HCT116 (cell line): ENCODE measurements around the gene ATP6V1B1. TPM values are rescaled to one million over a fixed set of nuclear protein-coding genes. Genes with fewer than 3 reads are reported as not detected.

Experiments
- ATAC-seq: fragments of 200-7000 bp; cut with Tn5 transposase; 2 replicates; pipeline ENCODE4 v1.9.1; 2020; ENCODE audit warnings: mild to moderate bottlenecking, moderate library complexity
- BruUV-seq: library from RNA; stranded (reverse); fragments of 400-500 nt; replicated peaks from 2 replicates; lab custom pipeline; 2021; lab: Mats Ljungman, UMichigan
- CTCF ChIA-PET: fragments of 300-600 bp; sonication (Branson Sonifier 250); formaldehyde crosslinking; loops from one replicate; lab custom pipeline; 2021; ENCODE audit warnings: antibody characterized with exemption; lab: Charles Lee
- POLR2A ChIA-PET: fragments of 300-600, 350-600 bp; sonication (Branson Sonifier 250); formaldehyde crosslinking; loops from one replicate; lab custom pipeline; 2021; ENCODE audit warnings: antibody characterized with exemption; lab: Charles Lee
- RAD21 ChIA-PET, 2 experiments: fragments of 300-600 bp; sonication (Branson Sonifier 250); formaldehyde crosslinking; loops; one replicate each; lab custom pipeline; 2023; ENCODE audit warnings: low total read pairs in 2 of 2; ENCODE audit not compliant: uncharacterized antibody in 2 of 2, unreplicated experiment in 2 of 2, low non-redundant PET in 1 of 2; lab: Charles Lee
- DNase-seq: peaks from one replicate; pipeline ENCODE4 v3.0.0-alpha.2; 2010; ENCODE audit warnings: low read depth, low spot score
- H2AFZ ChIP-seq: fragments of 200-600 bp; shearing (Covaris generic), sonication (generic); 2 replicates; pipeline ENCODE4 v1.6.1; 2017; ENCODE audit warnings: low read depth, mixed run types, mixed read lengths, antibody characterized with exemption, low read length; ENCODE audit not compliant: poor library complexity, severe bottlenecking
- H3K27ac ChIP-seq: 2 replicates; pipeline ENCODE4 v1.5.1; 2012; ENCODE audit warnings: low read depth, low read length
- H3K27me3 ChIP-seq: fragments of 200-600 bp; sonication (generic); 2 replicates; pipeline ENCODE4 v1.6.1; 2016; ENCODE audit warnings: mixed run types, low read length, mixed read lengths; ENCODE audit not compliant: insufficient read depth
- H3K36me3 ChIP-seq, 2 experiments: fragments of 200-500 bp in 1 of 2; fragments of 200-600 bp in 1 of 2; sonication (Bioruptor generic) in 1 of 2; sonication (generic) in 1 of 2; 2 replicates each; pipeline versions ENCODE4 v1.5.1 to v1.6.1; 2014 to 2016; ENCODE audit warnings: low read length in 2 of 2, inconsistent platforms in 1 of 2, mixed read lengths in 1 of 2, mixed run types in 1 of 2; ENCODE audit not compliant: insufficient read depth in 2 of 2, control insufficient read depth in 1 of 2
- H3K4me1 ChIP-seq, 2 experiments: fragments of 200-600 bp in 1 of 2; sonication (generic) in 1 of 2; 2 replicates each; pipeline versions ENCODE4 v1.5.1 to v1.6.1; 2012 to 2017; ENCODE audit warnings: low read length in 2 of 2, inconsistent platforms in 1 of 2, mild to moderate bottlenecking in 1 of 2, mixed read lengths in 1 of 2, mixed run types in 1 of 2, moderate library complexity in 1 of 2; ENCODE audit not compliant: insufficient read depth in 2 of 2, control insufficient read depth in 1 of 2
- H3K4me2 ChIP-seq: fragments of 200-600 bp; sonication (generic); 2 replicates; pipeline ENCODE4 v1.6.1; 2017; ENCODE audit warnings: mixed run types, low read length, mixed read lengths
- H3K4me3 ChIP-seq, 2 experiments: fragments of 200-600 bp in 1 of 2; sonication (generic) in 1 of 2; replicated peaks in 1 of 2; 2 replicates each; pipeline ENCODE4 v1.5.1; 2011 to 2016; ENCODE audit warnings: low read length in 2 of 2, control low read depth in 1 of 2, low read depth in 1 of 2, mild to moderate bottlenecking in 1 of 2, mixed read lengths in 1 of 2, mixed run types in 1 of 2
- H3K79me2 ChIP-seq: fragments of 200-600 bp; sonication (generic); 2 replicates; pipeline ENCODE4 v1.6.1; 2017; ENCODE audit warnings: mild to moderate bottlenecking, mixed run types, low read length, moderate library complexity, mixed read lengths; ENCODE audit not compliant: insufficient read depth
- H3K9ac ChIP-seq: fragments of 200-600 bp; sonication (generic); 2 replicates; pipeline ENCODE4 v1.6.1; 2016; ENCODE audit warnings: low read length, mixed read lengths
- H3K9me2 ChIP-seq: fragments of 200-600 bp; sonication (generic), shearing (Covaris generic); 2 replicates; pipeline ENCODE4 v1.6.1; 2017; ENCODE audit warnings: mixed run types, mild to moderate bottlenecking, moderate library complexity; ENCODE audit not compliant: insufficient read depth
- H3K9me3 ChIP-seq, 2 experiments: fragments of 200-500 bp in 1 of 2; fragments of 200-600 bp in 1 of 2; sonication (Bioruptor generic) in 1 of 2; sonication (generic) in 1 of 2; 2 replicates each; pipeline ENCODE4 v1.6.1; 2014 to 2017; ENCODE audit warnings: low read length in 2 of 2, mixed read lengths in 2 of 2, inconsistent platforms in 1 of 2, low read depth in 1 of 2, mild to moderate bottlenecking in 1 of 2, mixed run types in 1 of 2, moderate library complexity in 1 of 2; ENCODE audit not compliant: control insufficient read depth in 1 of 2, insufficient read depth in 1 of 2
- H4K20me1 ChIP-seq: fragments of 200-600 bp; sonication (generic), shearing (Covaris generic); 2 replicates; pipeline ENCODE4 v1.6.1; 2017; ENCODE audit warnings: mixed run types, mild to moderate bottlenecking, moderate library complexity; ENCODE audit not compliant: insufficient read depth
- ATF3 ChIP-seq: IDR thresholded peaks from 2 replicates; pipeline ENCODE4 v1.6.1; 2012
- CEBPB ChIP-seq: IDR thresholded peaks from 2 replicates; pipeline ENCODE4 v1.6.1; 2012; ENCODE audit warnings: low read depth
- CTCF ChIP-seq, 3 experiments: fragments of 200-600 bp in 1 of 3; sonication (generic) in 1 of 3; IDR thresholded peaks in 2 of 3; conservative IDR thresholded peaks in 1 of 3; 2 replicates each; pipeline ENCODE4 v1.5.1; 2012 to 2017; ENCODE audit warnings: low read depth in 2 of 3, low read length in 2 of 3, antibody characterized with exemption in 1 of 3, borderline replicate concordance in 1 of 3, control low read depth in 1 of 3, mild to moderate bottlenecking in 1 of 3, mixed read lengths in 1 of 3, mixed run types in 1 of 3, moderate library complexity in 1 of 3; ENCODE audit not compliant: insufficient read depth in 1 of 3
- EGR1 ChIP-seq: IDR thresholded peaks from 2 replicates; pipeline ENCODE4 v1.6.1; 2012; ENCODE audit warnings: low read depth
- ELF1 ChIP-seq: IDR thresholded peaks from 2 replicates; pipeline ENCODE4 v1.6.1; 2012; ENCODE audit warnings: low read depth, borderline replicate concordance
- EZH2phosphoT487 ChIP-seq: fragments of 200-600 bp; IDR thresholded peaks from 2 replicates; pipeline ENCODE4 v1.6.1; 2018; ENCODE audit warnings: antibody characterized with exemption, borderline replicate concordance
- FOSL1 ChIP-seq: IDR thresholded peaks from 2 replicates; pipeline ENCODE4 v1.6.1; 2012; ENCODE audit warnings: low read depth
- POLR2A ChIP-seq: IDR thresholded peaks from 2 replicates; pipeline ENCODE4 v1.7.0; 2011; ENCODE audit warnings: borderline replicate concordance; ENCODE audit not compliant: insufficient read depth, insufficient read length; ENCODE audit errors: extremely low read depth
- POLR2AphosphoS5 ChIP-seq: IDR thresholded peaks from 2 replicates; pipeline ENCODE4 v1.6.1; 2011; ENCODE audit warnings: mild to moderate bottlenecking, low read depth, low read length, moderate library complexity
- RAD21 ChIP-seq: IDR thresholded peaks from 2 replicates; pipeline ENCODE4 v1.6.1; 2012; ENCODE audit warnings: low read depth, mild to moderate bottlenecking
- SP1 ChIP-seq: IDR thresholded peaks from 2 replicates; pipeline ENCODE4 v1.6.1; 2012; ENCODE audit warnings: low read depth
- SRF ChIP-seq: IDR thresholded peaks from 2 replicates; pipeline ENCODE4 v1.6.1; 2012; ENCODE audit warnings: low read depth
- TCF7L2 ChIP-seq: IDR thresholded peaks from 2 replicates; pipeline ENCODE4 v1.7.0; 2011; ENCODE audit warnings: borderline replicate concordance, inconsistent platforms; ENCODE audit not compliant: insufficient read depth, insufficient read length; ENCODE audit errors: extremely low read depth
- YY1 ChIP-seq: IDR thresholded peaks from 2 replicates; pipeline ENCODE4 v1.6.1; 2011; ENCODE audit warnings: low read length, low read depth, moderate library complexity, mild to moderate bottlenecking; ENCODE audit not compliant: insufficient replicate concordance; ENCODE audit errors: extremely low read depth
- ZFX ChIP-seq: fragments of 450-650 bp; IDR thresholded peaks from 2 replicates; pipeline ENCODE4 v1.6.1; 2017
- ZNF274 ChIP-seq: fragments of 200-500 bp; sonication (Bioruptor generic); IDR thresholded peaks from 2 replicates; pipeline ENCODE4 v1.6.1; 2014; ENCODE audit warnings: mild to moderate bottlenecking, low read depth, low read length, inconsistent platforms
- intact Hi-C: fragments of 100-400 bp; cut with micrococcal nuclease; formaldehyde crosslinking; loops from 2 replicates; pipeline ENCODE4 v1.10.0; 2022
- total RNA-seq: library from RNA; stranded (reverse); gene quantifications from one replicate; pipeline ENCODE4 v1.2.1, GENCODE V29; 2021; ENCODE audit not compliant: unreplicated experiment

The ATP6V1B1 gene
- total RNA-seq, 1 experiment from 2014 or later, result 0.74 TPM

GRCh38 chr2:70994009-70994698, 58.5 kb downstream of the ATP6V1B1 start:
- Histone ChIP-seq H4K20me1 (no peaks in the 10 kb centered on the region), H3K4me3 (peak overlapping the region; percentile 78 to 95), H3K9ac (peak overlapping the region; percentile 76), H3K36me3 (peaks cover 11 to 20% of the 10 kb centered on the region in 2 experiments; a peak in 3 of 4 replicates), H3K79me2 (peaks cover 24% of the 10 kb centered on the region), H3K9me3 (no peaks in the 10 kb centered on the region), H3K4me2 (peak overlapping the region; percentile 98), H2AFZ (no peak overlapping the region), H3K27ac (peak overlapping the region; percentile 65), H3K4me1 (peaks cover 13 to 22% of the 10 kb centered on the region in 2 experiments; a peak in 3 of 4 replicates), H3K27me3 (no peaks in the 10 kb centered on the region), H3K9me2 (no peaks in the 10 kb centered on the region)
- peak; percentile 25 for ATAC-seq
- POLR2A ChIA-PET, result no interaction called here
- BruUV-seq, result no TSS peak
- RAD21 ChIA-PET, result no interaction called here
- CTCF ChIA-PET, result no interaction called here
- no peak for TF ChIP-seq ELF1
- TF ChIP-seq EGR1, result peak; percentile 79
- DNase-seq, result no peak
- intact Hi-C loops, result no loop called here

- Histone ChIP-seq H3K9me3 (no peaks in the 10 kb centered on the region), H3K27me3 (no peaks in the 10 kb centered on the region), H3K4me1 (peaks cover 13 to 22% of the 10 kb centered on the region in 2 experiments; a peak in 3 of 4 replicates), H3K36me3 (peaks cover 5 to 16% of the 10 kb centered on the region in 2 experiments; a peak in 3 of 4 replicates), H3K4me3 (peak within 1 kb of the TSS; percentile 78 to 95), H3K27ac (peak within 1 kb of the TSS; percentile 65), H2AFZ (peak within 1 kb of the TSS; percentile 96), H3K9ac (peak within 1 kb of the TSS; percentile 76), H3K9me2 (no peaks in the 10 kb centered on the region), H3K79me2 (peaks cover 24% of the 10 kb centered on the region), H3K4me2 (peak within 1 kb of the TSS; percentile 98), H4K20me1 (no peaks in the 10 kb centered on the region)
- ChIA-PET RAD21 (no interaction called here), POLR2A (no interaction called here), CTCF (no interaction called here)
- DNase-seq (peak; percentile 71), ATAC-seq (peak; percentile 95)
- no TSS peak for BruUV-seq
- intact Hi-C loops, result no loop called here
- no peak; the same call in 1 of the 2 replicates for TF ChIP-seq EGR1
- TF ChIP-seq ATF3, result no peak
- peak; percentile 51 for TF ChIP-seq YY1
- TF ChIP-seq SRF, result 0 out of 2 replicates have a peak, but pooled peaks have one; percentile 43
- TF ChIP-seq CEBPB, result no peak
- TF ChIP-seq ZFX, result peak; percentile 71
- TF ChIP-seq POLR2A, result peak; percentile 59
- peak; percentile 59 for TF ChIP-seq SP1
- TF ChIP-seq POLR2AphosphoS5, result peak; percentile 73
- peak; percentile 16; the same call in 1 of the 2 replicates for TF ChIP-seq RAD21
- TF ChIP-seq TCF7L2, result peak; percentile 40
- peak; percentile 47 to 68 (median 55); a peak in 5 of 6 replicates for TF ChIP-seq CTCF (IDR thresholded peaks at IDR 0.05 in 2 of 3, conservative IDR thresholded peaks at IDR 0.05 in 1 of 3; ENCODE audit: borderline replicate concordance in 1 of 3, insufficient read depth in 1 of 3, low read depth in 2 of 3, low read length in 2 of 3)
- no peak for TF ChIP-seq FOSL1
- TF ChIP-seq EZH2phosphoT487, result no peak
- no peak for TF ChIP-seq ZNF274
These were observed 59.2 kb downstream of the ATP6V1B1 start, which contains the start of gene TEX261 for GRCh38 chr2:70994699-70995425. TSS of gene TEX261 (minus strand) at chr2:70994873. CDS start at chr2:70994757, 116 bp downstream.
